ENCODE data around the gene NOX4. TPM values are rescaled to one million over a fixed set of nuclear protein-coding genes. Genes with fewer than 3 reads are reported as not detected.

The NOX4 gene
- total and polyA plus RNA-seq, 10 of the 15 experiments (the other 5 are each of a cell fraction or from before 2014, with no cell fraction given): not detected

DNA sequence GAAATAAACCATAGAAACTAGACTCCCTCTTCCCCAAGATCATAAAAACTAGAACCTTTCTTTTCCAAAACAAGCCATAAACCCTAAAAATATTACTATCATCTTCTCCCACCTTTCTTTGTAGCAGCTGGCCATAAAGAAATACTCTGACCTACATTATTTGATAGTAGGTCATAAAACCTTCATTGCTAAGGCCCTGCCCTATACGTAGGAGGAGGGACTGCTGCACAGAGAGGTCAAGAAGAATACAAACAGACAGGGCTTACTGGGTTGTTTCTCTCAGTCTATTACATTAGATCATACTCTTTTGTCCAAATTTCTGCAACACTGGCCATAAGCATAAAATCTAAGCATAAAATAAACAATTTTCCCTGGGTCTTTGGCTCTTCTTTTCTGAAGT, 212.0 kb downstream of the NOX4 start:
- no peak for FAIRE-seq
- Histone ChIP-seq H3K4me1 (ENCODE audit: control insufficient read depth, insufficient read depth, low read length) (no peaks in the 10 kb centered on the region), H2AFZ (ENCODE audit: control insufficient read depth, low read depth, low read length) (no peak overlapping the region), H3K27me3 (replicated peaks in 1 of 2; ENCODE audit: control insufficient read depth in 2 of 2, insufficient read depth in 2 of 2, low read length in 1 of 2) (no peaks in the 10 kb centered on the region), H3K9ac (ENCODE audit: control insufficient read depth, insufficient read depth, low read length) (no peak overlapping the region), H3K79me2 (ENCODE audit: control insufficient read depth, insufficient read depth, low read length) (no peaks in the 10 kb centered on the region), H3K4me3 (no peak overlapping the region), H3K27ac (ENCODE audit: control insufficient read depth, insufficient read depth) (no peak overlapping the region), H4K20me1 (ENCODE audit: control insufficient read depth, insufficient read depth) (no peaks in the 10 kb centered on the region), H3K9me3 (replicated peaks; ENCODE audit: control insufficient read depth, insufficient read depth, low read length) (no peaks in the 10 kb centered on the region), H3K36me3 (ENCODE audit: control insufficient read depth in 2 of 2, insufficient read depth in 2 of 2, low read length in 1 of 2) (no peaks in the 10 kb centered on the region), H3K4me2 (ENCODE audit: control insufficient read depth, insufficient read depth) (no peak overlapping the region)
- intact Hi-C loops (cut with micrococcal nuclease; ENCODE audit: unreplicated experiment) (no loop called here), in situ Hi-C loops (cut with MboI) (no loop called here)
- ChIA-PET SMC1A (ENCODE audit: uncharacterized antibody, unreplicated experiment) (no interaction called here), POLR2A (no interaction called here), RAD21 (ENCODE audit: unreplicated experiment) (no interaction called here), CTCF (no interaction called here)
- ATAC-seq: no peak
- BruUV-seq (replicated peaks): no TSS peak
- TF ChIP-seq, protein P1, sequence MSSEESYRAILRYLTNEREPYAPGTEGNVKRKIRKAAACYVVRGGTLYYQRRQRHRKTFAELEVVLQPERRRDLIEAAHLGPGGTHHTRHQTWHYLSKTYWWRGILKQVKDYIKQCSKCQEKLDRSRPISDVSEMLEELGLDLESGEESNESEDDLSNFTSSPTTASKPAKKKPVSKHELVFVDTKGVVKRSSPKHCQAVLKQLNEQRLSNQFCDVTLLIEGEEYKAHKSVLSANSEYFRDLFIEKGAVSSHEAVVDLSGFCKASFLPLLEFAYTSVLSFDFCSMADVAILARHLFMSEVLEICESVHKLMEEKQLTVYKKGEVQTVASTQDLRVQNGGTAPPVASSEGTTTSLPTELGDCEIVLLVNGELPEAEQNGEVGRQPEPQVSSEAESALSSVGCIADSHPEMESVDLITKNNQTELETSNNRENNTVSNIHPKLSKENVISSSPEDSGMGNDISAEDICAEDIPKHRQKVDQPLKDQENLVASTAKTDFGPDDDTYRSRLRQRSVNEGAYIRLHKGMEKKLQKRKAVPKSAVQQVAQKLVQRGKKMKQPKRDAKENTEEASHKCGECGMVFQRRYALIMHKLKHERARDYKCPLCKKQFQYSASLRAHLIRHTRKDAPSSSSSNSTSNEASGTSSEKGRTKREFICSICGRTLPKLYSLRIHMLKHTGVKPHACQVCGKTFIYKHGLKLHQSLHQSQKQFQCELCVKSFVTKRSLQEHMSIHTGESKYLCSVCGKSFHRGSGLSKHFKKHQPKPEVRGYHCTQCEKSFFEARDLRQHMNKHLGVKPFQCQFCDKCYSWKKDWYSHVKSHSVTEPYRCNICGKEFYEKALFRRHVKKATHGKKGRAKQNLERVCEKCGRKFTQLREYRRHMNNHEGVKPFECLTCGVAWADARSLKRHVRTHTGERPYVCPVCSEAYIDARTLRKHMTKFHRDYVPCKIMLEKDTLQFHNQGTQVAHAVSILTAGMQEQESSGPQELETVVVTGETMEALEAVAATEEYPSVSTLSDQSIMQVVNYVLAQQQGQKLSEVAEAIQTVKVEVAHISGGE (CRISPR knock-in tag; IDR thresholded peaks at IDR 0.05): no peak
- TF ChIP-seq, protein P2, sequence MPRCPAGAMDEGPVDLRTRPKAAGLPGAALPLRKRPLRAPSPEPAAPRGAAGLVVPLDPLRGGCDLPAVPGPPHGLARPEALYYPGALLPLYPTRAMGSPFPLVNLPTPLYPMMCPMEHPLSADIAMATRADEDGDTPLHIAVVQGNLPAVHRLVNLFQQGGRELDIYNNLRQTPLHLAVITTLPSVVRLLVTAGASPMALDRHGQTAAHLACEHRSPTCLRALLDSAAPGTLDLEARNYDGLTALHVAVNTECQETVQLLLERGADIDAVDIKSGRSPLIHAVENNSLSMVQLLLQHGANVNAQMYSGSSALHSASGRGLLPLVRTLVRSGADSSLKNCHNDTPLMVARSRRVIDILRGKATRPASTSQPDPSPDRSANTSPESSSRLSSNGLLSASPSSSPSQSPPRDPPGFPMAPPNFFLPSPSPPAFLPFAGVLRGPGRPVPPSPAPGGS (IDR thresholded peaks at IDR 0.05; ENCODE audit: borderline replicate concordance, insufficient read depth, low read depth, low read length, poor library complexity, severe bottlenecking): no peak
- TF ChIP-seq SUPT20H (IDR thresholded peaks at IDR 0.05; ENCODE audit: borderline replicate concordance, control insufficient read depth, low read depth, low read length) (no peak), TCF7 (IDR thresholded peaks at IDR 0.05; ENCODE audit: borderline replicate concordance) (no peak), ETV6 (conservative IDR thresholded peaks at IDR 0.05 in 1 of 2, IDR thresholded peaks at IDR 0.05 in 1 of 2; ENCODE audit: borderline replicate concordance in 1 of 2, low read depth in 1 of 2) (no peak), TCF3 (IDR thresholded peaks at IDR 0.05; ENCODE audit: borderline replicate concordance, insufficient read depth, low read depth, low read length) (no peak), BCL11A (IDR thresholded peaks at IDR 0.05; ENCODE audit: low read depth, low read length) (no peak), ZSCAN29 (IDR thresholded peaks at IDR 0.05) (no peak), HDAC6 (IDR thresholded peaks at IDR 0.05; ENCODE audit: unreplicated experiment) (no peak), POLR2AphosphoS5 (IDR thresholded peaks at IDR 0.05; ENCODE audit: low read length) (no peak), ZZZ3 (IDR thresholded peaks at IDR 0.05; ENCODE audit: control insufficient read depth, insufficient read length, low read depth) (no peak), CHD4 (IDR thresholded peaks at IDR 0.05) (no peak), SIX5 (IDR thresholded peaks at IDR 0.05; ENCODE audit: low read depth, low read length, severe bottlenecking) (no peak), PAX8 (IDR thresholded peaks at IDR 0.05) (no peak)
- TF ChIP-seq, protein P3, sequence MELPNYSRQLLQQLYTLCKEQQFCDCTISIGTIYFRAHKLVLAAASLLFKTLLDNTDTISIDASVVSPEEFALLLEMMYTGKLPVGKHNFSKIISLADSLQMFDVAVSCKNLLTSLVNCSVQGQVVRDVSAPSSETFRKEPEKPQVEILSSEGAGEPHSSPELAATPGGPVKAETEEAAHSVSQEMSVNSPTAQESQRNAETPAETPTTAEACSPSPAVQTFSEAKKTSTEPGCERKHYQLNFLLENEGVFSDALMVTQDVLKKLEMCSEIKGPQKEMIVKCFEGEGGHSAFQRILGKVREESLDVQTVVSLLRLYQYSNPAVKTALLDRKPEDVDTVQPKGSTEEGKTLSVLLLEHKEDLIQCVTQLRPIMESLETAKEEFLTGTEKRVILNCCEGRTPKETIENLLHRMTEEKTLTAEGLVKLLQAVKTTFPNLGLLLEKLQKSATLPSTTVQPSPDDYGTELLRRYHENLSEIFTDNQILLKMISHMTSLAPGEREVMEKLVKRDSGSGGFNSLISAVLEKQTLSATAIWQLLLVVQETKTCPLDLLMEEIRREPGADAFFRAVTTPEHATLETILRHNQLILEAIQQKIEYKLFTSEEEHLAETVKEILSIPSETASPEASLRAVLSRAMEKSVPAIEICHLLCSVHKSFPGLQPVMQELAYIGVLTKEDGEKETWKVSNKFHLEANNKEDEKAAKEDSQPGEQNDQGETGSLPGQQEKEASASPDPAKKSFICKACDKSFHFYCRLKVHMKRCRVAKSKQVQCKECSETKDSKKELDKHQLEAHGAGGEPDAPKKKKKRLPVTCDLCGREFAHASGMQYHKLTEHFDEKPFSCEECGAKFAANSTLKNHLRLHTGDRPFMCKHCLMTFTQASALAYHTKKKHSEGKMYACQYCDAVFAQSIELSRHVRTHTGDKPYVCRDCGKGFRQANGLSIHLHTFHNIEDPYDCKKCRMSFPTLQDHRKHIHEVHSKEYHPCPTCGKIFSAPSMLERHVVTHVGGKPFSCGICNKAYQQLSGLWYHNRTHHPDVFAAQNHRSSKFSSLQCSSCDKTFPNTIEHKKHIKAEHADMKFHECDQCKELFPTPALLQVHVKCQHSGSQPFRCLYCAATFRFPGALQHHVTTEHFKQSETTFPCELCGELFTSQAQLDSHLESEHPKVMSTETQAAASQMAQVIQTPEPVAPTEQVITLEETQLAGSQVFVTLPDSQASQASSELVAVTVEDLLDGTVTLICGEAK (IDR thresholded peaks at IDR 0.05; ENCODE audit: borderline replicate concordance): no peak
- 19% methylated on average over 1 of the region's 1 CpG for WGBS (ENCODE audit: insufficient coverage, insufficient replicate concordance, low lambda C conversion rate, missing lambda C conversion rate)
- DNase-seq (ENCODE audit: low read depth, low spot score): no peak

Measured in GM12878 (cell line).